Endothelial cell of umbilical vein (primary cell): ENCODE measurements around the gene PPM1G. TPM values are rescaled to one million over a fixed set of nuclear protein-coding genes. Genes with fewer than 3 reads are reported as not detected.

Source experiments
- BruUV-seq: library from RNA; stranded (reverse); fragments of 400-500 nt; replicated peaks from 2 replicates; lab custom pipeline; 2021; lab: Mats Ljungman, UMichigan
- CTCF ChIA-PET: fragments of 300-600, 350-600 bp; sonication (Branson Sonifier 250); formaldehyde crosslinking; loops from one replicate; lab custom pipeline; 2021; ENCODE audit warnings: antibody characterized with exemption, inconsistent platforms; lab: Charles Lee
- POLR2A ChIA-PET: fragments of 300-600, 350-600 bp; sonication (Branson Sonifier 250); formaldehyde crosslinking; loops from one replicate; lab custom pipeline; 2021; ENCODE audit warnings: antibody characterized with exemption, inconsistent platforms; lab: Charles Lee
- DNase-seq: peaks from one replicate; pipeline ENCODE4 v3.0.0-alpha.2; 2011; ENCODE audit warnings: low read depth, low spot score
- FAIRE-seq: peaks from 2 replicates; lab custom pipeline; 2011; peaks lifted over from hg19 to GRCh38; lab: Jason Lieb, UNC
- H2AFZ ChIP-seq: 2 replicates; pipeline ENCODE4 v1.6.0; 2012; ENCODE audit warnings: low read depth, low read length, control low read depth, inconsistent platforms
- H3K27ac ChIP-seq: 2 replicates; pipeline ENCODE4 v1.5.1; 2011; ENCODE audit warnings: low read depth, mild to moderate bottlenecking, control low read depth, low read length, moderate library complexity; ENCODE audit not compliant: insufficient read depth
- H3K27me3 ChIP-seq, 2 experiments: 2 replicates each; pipeline versions ENCODE4 v1.6.0 to v1.6.1; 2011; ENCODE audit warnings: low read length in 2 of 2, mixed read lengths in 1 of 2; ENCODE audit not compliant: control insufficient read depth in 2 of 2, insufficient read depth in 2 of 2
- H3K36me3 ChIP-seq, 2 experiments: 2 replicates in 1 of 2; 3 replicates in 1 of 2; pipeline ENCODE4 v1.5.1; 2011; ENCODE audit warnings: low read length in 2 of 2, mild to moderate bottlenecking in 1 of 2, moderate library complexity in 1 of 2; ENCODE audit not compliant: control insufficient read depth in 2 of 2, insufficient read depth in 2 of 2; ENCODE audit errors: extremely low read depth in 1 of 2
- H3K4me1 ChIP-seq: 3 replicates; pipeline ENCODE4 v1.5.1; 2011; ENCODE audit warnings: mild to moderate bottlenecking, low read length; ENCODE audit not compliant: control insufficient read depth, insufficient read depth; ENCODE audit errors: extremely low read depth
- H3K4me2 ChIP-seq: 2 replicates; pipeline ENCODE4 v1.6.1; 2011; ENCODE audit warnings: low read length, control low read depth, mixed read lengths; ENCODE audit not compliant: insufficient read depth
- H3K4me3 ChIP-seq, 3 experiments: fragments of 200-600 bp in 1 of 3; sonication (generic), shearing (Covaris generic) in 1 of 3; replicated peaks in 1 of 3; 2 replicates each; pipeline ENCODE4 v1.5.1; 2011 to 2016; ENCODE audit warnings: control low read depth in 3 of 3, low read length in 3 of 3, mild to moderate bottlenecking in 2 of 3, inconsistent platforms in 1 of 3, low read depth in 1 of 3, moderate library complexity in 1 of 3; ENCODE audit not compliant: insufficient read depth in 1 of 3
- H3K79me2 ChIP-seq: 2 replicates; pipeline ENCODE4 v1.6.0; 2012; ENCODE audit warnings: low read length, inconsistent platforms; ENCODE audit not compliant: control insufficient read depth, insufficient read depth
- H3K9ac ChIP-seq: replicated peaks from 2 replicates; pipeline ENCODE3; 2011; ENCODE audit warnings: low read length, control low read depth; ENCODE audit not compliant: insufficient read depth; ENCODE audit errors: extremely low read depth
- H3K9me1 ChIP-seq: replicated peaks from 3 replicates; pipeline ENCODE4 v1.6.0; 2011; ENCODE audit warnings: mild to moderate bottlenecking, low read length; ENCODE audit not compliant: control insufficient read depth, insufficient read depth; ENCODE audit errors: extremely low read depth
- H3K9me3 ChIP-seq: replicated peaks from 2 replicates; pipeline ENCODE4 v1.5.1; 2012; ENCODE audit warnings: low read length, inconsistent platforms; ENCODE audit not compliant: control insufficient read depth, insufficient read depth
- H4K20me1 ChIP-seq: replicated peaks from 2 replicates; pipeline ENCODE3; 2011; ENCODE audit warnings: mild to moderate bottlenecking, low read length; ENCODE audit not compliant: control insufficient read depth, insufficient read depth; ENCODE audit errors: extremely low read depth
- EZH2 ChIP-seq: IDR thresholded peaks from 2 replicates; pipeline ENCODE4 v1.6.1; 2012; ENCODE audit warnings: borderline replicate concordance, low read depth, mild to moderate bottlenecking, moderate library complexity, low read length, inconsistent platforms; ENCODE audit not compliant: severe bottlenecking
- FOS ChIP-seq: IDR thresholded peaks from 2 replicates; pipeline ENCODE4 v1.6.1; 2011; ENCODE audit warnings: mild to moderate bottlenecking, low read length, moderate library complexity, borderline replicate concordance; ENCODE audit not compliant: insufficient read depth
- GATA2 ChIP-seq: IDR thresholded peaks from 2 replicates; pipeline ENCODE4 v1.7.0; 2011; ENCODE audit warnings: low read depth, mild to moderate bottlenecking, moderate library complexity, mixed read lengths, low read length; ENCODE audit not compliant: insufficient read length, insufficient read depth
- JUN ChIP-seq: IDR thresholded peaks from 2 replicates; pipeline ENCODE4 v1.6.1; 2011; ENCODE audit warnings: borderline replicate concordance, low read depth; ENCODE audit not compliant: insufficient read length, insufficient read depth
- MYC ChIP-seq: IDR thresholded peaks from one replicate; pipeline ENCODE4 v1.6.1; 2011; ENCODE audit warnings: mild to moderate bottlenecking, low read depth, low read length
- POLR2A ChIP-seq: IDR thresholded peaks from 2 replicates; pipeline ENCODE4 v1.6.1; 2012; ENCODE audit warnings: low read depth, mild to moderate bottlenecking, control low read depth, low read length
- POLR2AphosphoS5 ChIP-seq: IDR thresholded peaks from 2 replicates; pipeline ENCODE4 v1.6.1; 2012; ENCODE audit warnings: low read depth, mild to moderate bottlenecking, control low read depth, low read length, moderate library complexity; ENCODE audit not compliant: insufficient read depth
- dilution Hi-C: fragments of 300-500 bp; cut with MboI; formaldehyde crosslinking; loops from one replicate; pipeline ENCODE4 v1.15.0; 2019; ENCODE audit warnings: low sequenced_read_pairs; ENCODE audit not compliant: extremely low pct_ligation_motif_present
- intact Hi-C: fragments of 100-400 bp; cut with micrococcal nuclease; formaldehyde crosslinking; loops from one replicate; pipeline ENCODE4 v1.10.0; 2022
- polyA plus RNA-seq, 4 experiments: library from polyadenylated mRNA; depleted of rRNA in 3 of 4; stranded (reverse) in 3 of 4; unstranded in 1 of 4; fragments of >200 nt; gene quantifications; 2 replicates each; pipeline versions ENCODE4 v1.2.1 to v1.2.3, GENCODE V29; 2011 to 2012; ENCODE audit warnings: missing spikeins in 1 of 4
- total RNA-seq: library from RNA; stranded (reverse); gene quantifications from 2 replicates; pipeline ENCODE4 v1.2.3, GENCODE V29; 2021
- TF ChIP-seq, protein P1 (sequence below): IDR thresholded peaks from 2 replicates; pipeline ENCODE4 v1.6.1; 2011; ENCODE audit not compliant: insufficient read depth, insufficient read length
- TF ChIP-seq, protein P2 (sequence below), 2 donors: IDR thresholded peaks; 1 replicate in 1 of 2; 2 replicates in 1 of 2; pipeline ENCODE4 v1.5.1; 2011; ENCODE audit warnings: low read length in 2 of 2, mild to moderate bottlenecking in 2 of 2, moderate library complexity in 2 of 2, control low read depth in 1 of 2, inconsistent platforms in 1 of 2, low read depth in 1 of 2; ENCODE audit not compliant: insufficient read depth in 1 of 2; ENCODE audit errors: extremely low read depth in 1 of 2

The PPM1G gene
- total and polyA plus RNA-seq, 2 donors (not counting 3 experiments of a cell fraction or from before 2014, with no cell fraction given) = 48.1 to 135 TPM

DNA sequence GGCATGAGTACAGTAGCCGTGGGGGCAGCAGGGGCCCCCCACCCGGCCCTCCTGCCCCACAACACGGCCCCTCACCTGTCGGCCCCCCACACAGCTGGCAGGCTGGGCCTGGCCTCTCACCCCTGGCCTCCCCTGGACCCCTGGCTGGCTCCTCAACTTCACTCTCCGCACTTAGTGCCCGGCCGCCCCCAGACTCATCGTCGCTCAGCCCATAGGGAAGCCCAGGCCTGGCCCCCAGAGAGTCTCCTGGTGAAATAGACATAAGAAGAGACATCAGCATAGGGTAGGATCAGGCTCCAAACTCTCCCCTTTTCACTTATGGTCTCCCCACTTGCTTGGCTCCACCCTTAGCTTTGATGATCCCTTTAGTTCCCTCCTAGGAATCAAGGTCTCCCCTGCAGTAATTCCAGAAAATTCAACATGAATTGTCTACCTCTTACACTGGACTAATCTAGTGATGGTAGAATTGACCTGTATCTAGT, 30.5 kb downstream of the PPM1G start:
- H3K36me3 ChIP-seq = peaks cover 22 to 56% of the 10 kb centered on the region in 2 experiments
- H4K20me1 ChIP-seq = no peaks in the 10 kb centered on the region
- H2AFZ ChIP-seq = no peak overlapping the region
- H3K79me2 ChIP-seq = peaks cover 21% of the 10 kb centered on the region
- ChIA-PET POLR2A (no interaction called here), CTCF (no interaction called here)
- dilution Hi-C loops (no loop called here), intact Hi-C loops (no loop called here)
- H3K4me2 ChIP-seq = peak overlapping the region; percentile 94
- FAIRE-seq (no peak), DNase-seq (no peak)
- no peaks in the 10 kb centered on the region for H3K27me3 ChIP-seq
- H3K4me1 ChIP-seq = peaks cover 17% of the 10 kb centered on the region
- H3K9me1 ChIP-seq = no peaks in the 10 kb centered on the region
- H3K9me3 ChIP-seq = no peaks in the 10 kb centered on the region
- BruUV-seq = no TSS peak
- H3K9ac ChIP-seq = no peak overlapping the region
- H3K4me3 ChIP-seq = no peak overlapping the region
- H3K27ac ChIP-seq = no peak overlapping the region
- TF ChIP-seq MYC (no peak), JUN (no peak), FOS (no peak), GATA2 (no peak), POLR2AphosphoS5 (no peak), EZH2 (no peak), POLR2A (no peak)
- TF ChIP-seq, protein P1, sequence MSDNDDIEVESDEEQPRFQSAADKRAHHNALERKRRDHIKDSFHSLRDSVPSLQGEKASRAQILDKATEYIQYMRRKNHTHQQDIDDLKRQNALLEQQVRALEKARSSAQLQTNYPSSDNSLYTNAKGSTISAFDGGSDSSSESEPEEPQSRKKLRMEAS = no peak
- TF ChIP-seq, protein P2, sequence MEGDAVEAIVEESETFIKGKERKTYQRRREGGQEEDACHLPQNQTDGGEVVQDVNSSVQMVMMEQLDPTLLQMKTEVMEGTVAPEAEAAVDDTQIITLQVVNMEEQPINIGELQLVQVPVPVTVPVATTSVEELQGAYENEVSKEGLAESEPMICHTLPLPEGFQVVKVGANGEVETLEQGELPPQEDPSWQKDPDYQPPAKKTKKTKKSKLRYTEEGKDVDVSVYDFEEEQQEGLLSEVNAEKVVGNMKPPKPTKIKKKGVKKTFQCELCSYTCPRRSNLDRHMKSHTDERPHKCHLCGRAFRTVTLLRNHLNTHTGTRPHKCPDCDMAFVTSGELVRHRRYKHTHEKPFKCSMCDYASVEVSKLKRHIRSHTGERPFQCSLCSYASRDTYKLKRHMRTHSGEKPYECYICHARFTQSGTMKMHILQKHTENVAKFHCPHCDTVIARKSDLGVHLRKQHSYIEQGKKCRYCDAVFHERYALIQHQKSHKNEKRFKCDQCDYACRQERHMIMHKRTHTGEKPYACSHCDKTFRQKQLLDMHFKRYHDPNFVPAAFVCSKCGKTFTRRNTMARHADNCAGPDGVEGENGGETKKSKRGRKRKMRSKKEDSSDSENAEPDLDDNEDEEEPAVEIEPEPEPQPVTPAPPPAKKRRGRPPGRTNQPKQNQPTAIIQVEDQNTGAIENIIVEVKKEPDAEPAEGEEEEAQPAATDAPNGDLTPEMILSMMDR (IDR thresholded peaks at IDR 0.05; ENCODE audit: extremely low read depth in 1 of 2, insufficient read depth in 1 of 2, low read depth in 1 of 2, low read length in 2 of 2) = no peak
